ENCODE results near the gene CTBP1.

DNA sequence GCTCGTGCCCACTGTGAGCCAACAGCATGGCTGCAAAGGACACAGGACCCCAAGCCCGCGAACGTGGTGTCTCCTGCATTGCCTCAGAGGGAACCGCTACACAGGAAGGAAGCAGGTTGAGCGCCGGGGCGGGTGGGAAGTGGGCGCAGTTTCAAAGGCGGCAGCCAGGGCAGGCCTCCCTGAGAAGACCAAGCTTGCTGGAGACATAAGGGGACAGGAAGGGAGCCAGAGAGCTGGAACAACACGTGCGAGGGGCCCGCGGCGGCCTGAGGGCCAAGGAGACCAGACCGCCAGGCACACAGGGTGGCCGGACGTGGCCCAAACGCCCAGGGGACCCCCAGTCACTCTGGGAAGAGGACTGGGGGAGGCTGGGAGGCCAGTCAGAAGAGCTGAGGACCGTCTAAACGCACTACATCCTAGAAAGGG, 32.0 kb downstream of the CTBP1 start:
- no peak for TF ChIP-seq EZH2 (IDR thresholded peaks at IDR 0.05; ENCODE audit: insufficient read depth, poor library complexity, severe bottlenecking)
- no peak for TF ChIP-seq EZH2phosphoT487 (IDR thresholded peaks at IDR 0.05; ENCODE audit: insufficient read depth, low read depth)

Data from GM23248 (cell line).